HG03135 (cell line): ENCODE measurements around the gene HHAT.

ENCODE experiments used
- ATAC-seq: cut with Tn5 transposase; IDR thresholded peaks from one replicate; pipeline ENCODE4 v1.9.1; 2021; ENCODE audit warnings: mild to moderate bottlenecking, moderate library complexity; ENCODE audit not compliant: unreplicated experiment

Gene HHAT

DNA sequence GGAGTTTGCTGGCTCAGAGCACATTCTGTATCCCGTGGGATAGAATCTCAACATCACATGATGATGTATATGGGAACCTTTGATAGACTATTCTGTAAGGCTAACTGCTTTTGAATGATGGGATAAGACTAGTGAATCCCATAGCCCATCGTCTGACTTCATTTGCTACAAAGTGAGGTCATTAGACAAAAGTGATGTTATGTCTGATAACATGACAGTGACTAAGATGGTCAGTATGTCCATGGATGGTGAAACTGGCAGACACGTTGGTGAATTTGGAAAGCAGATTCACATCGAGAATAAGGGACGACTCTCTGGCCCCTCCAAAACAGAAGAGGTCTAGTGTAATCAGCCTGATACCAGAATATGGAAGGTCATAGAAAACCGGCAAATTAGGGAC, 108.4 kb downstream of the HHAT start:
- no peak for ATAC-seq

DNA sequence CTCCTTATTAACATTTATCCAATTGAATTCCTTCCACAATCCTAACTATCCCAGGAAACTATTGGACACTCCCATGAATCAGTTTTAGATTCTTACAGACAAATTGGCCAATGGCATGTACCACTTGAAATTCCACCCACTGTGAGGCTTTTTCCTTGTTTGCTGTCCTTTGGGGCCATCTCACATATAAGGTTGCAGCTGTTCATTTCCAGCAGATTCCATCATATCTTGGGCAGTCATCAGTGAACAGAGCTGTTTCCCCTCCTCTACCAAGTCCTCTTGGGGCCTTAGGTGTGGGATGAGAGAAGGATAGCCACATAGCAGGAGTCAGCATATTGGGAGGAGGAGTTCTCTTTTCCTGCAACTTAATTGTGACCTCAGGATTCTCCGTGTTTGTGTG, 109.1 kb downstream of the HHAT start:
- no peak for ATAC-seq

DNA sequence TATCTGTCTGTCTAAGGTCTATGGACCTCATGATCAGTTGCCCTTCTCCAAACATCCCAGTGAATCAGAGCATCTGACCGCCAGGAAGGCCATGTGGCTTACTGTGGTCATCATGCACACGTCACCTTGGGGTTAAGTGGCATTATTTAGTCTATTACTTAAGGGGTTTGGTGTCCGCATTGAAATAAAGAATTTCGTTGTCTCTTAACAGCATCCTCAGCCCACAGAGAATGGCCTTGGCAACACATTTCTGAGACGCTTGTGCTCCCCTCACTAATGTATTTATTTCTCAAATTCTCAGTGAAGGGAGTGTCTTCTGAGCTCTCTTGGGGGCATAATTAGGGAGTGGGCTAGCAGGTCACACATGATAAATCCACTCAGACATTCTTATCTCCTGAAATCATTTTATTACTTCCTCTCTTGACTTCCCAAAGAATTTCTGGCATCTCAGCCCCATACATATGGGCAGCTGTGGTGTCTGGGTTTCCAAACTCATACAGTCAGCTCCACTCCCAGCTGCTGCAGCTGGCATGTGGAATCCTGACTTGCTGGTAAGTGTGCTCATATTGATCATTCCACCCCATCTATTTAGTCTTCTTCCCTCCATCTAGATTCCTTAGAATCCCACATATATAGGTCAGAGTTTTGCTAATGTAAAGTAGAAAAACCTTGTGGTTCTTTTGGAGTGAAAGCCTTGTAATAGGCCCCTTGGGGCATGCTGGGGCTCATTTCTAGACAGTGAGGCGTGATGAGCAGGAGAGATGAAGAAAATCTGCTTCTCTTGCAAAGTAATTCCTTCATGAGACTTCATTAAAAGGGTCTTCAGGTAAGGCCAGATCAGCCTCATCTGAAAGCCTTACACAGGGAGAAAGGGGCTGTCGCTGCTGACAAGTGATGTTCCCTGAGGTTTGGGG, 110.5 kb downstream of the HHAT start:
- ATAC-seq: no peak

DNA sequence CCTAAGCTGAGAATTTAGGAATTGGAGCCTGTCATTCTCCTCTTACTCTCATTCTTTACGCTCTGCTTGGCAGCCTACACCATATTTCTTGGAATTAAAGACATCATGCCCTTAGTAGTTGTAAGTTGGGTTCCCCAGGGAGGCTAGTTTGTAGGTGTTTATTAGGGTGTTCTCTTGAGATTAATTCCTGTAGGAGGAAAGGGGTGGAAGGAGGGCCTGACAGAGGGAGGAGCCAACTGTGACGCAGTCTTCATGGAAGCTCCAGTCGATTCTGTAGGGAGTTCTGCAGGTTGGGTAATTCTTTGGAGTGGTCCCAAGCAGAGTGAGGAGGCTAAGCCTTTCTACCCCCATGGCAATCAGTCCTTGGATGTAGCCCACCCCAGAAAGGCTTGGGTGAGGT, 111.4 kb downstream of the HHAT start:
- no peak for ATAC-seq

DNA sequence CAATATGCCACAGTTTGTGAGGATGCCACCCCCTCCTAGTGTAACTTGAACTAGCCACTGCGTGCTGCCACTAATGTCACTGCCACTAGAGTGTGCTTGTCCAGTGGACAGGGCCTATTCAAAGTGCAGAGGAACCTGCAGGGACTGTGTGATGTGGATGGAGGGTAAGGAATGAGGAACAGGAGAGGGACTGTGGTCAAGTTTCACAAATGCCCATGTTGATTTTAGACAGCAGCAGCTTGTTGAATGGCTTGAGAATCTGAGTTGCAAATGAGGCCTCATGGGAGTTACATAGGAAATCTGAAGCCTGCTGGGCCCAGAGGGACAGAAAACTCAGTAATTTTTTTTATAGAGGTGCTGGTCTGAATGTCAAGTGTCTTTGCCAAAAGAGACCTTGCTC, 112.3 kb downstream of the HHAT start:
- ATAC-seq: no peak

DNA sequence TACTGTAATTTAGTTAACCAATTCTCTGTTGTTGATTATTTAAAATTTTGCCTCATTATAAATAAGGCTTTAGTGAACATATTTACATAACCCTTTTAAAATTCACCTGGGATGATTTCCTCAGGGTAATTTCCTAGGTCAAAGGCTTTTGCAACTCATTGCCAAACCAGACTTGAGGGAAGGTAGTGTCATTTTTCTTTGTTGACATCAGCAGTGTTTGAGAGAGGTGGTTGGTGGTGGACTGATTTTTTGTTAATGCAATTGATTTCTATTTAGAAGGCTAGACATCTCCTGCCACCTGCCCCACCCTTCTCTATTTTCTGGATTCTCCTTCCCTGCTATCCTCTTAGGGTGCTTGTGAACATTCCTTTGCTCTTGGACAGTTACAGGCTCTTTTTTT, 116.8 kb downstream of the HHAT start:
- no peak for ATAC-seq

DNA sequence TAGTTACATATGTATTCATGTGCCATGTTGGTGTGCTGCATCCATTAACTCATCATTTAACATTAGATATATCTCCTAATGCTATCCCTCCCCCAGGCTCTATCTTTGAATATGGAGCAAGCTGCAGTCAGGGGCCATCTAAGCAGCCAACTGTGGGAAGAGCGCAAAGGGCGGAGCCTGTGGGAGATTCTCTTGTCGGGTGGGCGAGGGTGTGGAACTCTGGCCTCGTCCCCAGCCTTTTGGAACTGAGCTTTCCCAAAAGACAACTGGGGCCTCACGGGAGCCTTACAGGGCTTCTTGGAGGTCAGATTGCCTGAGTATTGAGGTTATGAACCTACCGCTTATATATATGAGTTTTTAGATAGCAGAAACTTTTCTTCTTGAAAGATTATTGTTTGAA, 117.2 kb downstream of the HHAT start:
- no peak for ATAC-seq

DNA sequence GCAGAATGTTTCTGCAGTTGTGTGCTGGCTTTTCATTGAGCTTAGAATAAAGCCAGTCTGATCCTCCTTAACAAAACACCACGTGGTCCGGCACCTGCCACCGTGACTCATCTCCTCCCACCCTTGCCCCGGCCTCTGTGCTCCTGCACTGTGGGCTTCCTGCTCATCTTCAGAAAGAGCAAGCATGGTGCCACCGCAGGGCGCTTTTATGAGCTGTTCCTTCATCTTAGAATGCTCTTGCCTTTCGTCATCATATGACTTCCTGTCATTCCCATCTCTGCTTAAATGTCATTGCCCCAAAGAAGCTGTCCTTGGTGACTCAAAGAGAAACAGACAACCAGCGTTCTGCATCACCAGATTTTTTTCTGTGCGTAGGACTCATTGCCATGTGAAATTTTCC, 117.8 kb downstream of the HHAT start:
- ATAC-seq: no peak

DNA sequence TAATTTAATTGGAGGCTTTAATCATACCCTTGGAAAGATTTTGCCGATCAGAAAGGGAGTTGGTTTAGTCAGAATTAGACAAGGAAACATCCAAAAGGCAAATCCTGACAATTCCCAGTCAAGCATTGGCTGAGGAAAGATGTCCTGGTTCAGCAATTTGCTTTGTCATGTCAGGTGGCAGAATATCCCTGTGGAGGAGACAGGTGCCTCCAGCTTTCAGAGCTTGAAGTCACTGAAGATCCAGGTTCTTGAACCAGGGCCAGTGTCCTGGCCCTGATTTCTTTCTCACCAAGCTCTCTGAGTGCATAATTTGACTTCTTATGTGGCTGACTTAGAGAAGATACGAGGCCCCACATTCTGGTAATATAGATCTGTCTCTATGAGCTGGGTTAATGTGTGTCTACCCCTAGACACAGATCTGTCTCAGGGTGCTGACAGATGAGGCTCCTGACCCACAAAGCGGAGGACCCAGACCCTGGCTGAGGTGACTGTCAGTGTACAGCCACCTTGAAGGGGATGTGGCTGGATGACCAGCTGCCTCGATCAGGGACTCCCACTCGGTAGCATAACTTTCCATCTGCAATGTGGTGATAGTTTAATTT, 118.9 kb downstream of the HHAT start:
- ATAC-seq: no peak

DNA sequence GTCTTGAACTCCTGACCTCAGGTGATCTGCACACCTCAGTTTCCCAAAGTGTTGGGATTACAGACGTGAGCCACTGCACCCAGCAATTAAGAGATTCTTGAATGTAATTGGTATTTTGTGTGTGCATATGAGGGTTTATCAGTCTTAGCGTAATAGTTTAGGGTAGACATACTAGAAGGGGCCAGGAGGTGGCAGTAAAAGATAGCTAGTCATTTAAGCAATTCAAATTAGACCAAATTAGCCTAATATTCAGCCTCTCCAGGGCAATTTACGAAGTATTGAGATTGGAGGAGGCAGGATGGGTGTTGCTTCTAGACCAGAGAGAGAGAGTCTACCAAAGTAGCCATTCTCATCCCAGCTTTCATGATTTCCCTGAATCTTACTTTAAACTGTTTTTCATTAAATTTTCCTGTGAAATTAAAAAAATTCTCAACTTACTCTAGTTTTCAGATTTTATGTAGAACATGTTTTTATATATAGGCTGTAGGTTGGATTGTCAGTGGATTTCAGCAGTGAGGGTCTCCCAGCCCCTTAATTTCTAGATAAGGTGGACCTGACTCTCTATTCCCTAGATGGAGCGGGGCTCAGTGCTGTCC, 119.7 kb downstream of the HHAT start:
- no peak for ATAC-seq

DNA sequence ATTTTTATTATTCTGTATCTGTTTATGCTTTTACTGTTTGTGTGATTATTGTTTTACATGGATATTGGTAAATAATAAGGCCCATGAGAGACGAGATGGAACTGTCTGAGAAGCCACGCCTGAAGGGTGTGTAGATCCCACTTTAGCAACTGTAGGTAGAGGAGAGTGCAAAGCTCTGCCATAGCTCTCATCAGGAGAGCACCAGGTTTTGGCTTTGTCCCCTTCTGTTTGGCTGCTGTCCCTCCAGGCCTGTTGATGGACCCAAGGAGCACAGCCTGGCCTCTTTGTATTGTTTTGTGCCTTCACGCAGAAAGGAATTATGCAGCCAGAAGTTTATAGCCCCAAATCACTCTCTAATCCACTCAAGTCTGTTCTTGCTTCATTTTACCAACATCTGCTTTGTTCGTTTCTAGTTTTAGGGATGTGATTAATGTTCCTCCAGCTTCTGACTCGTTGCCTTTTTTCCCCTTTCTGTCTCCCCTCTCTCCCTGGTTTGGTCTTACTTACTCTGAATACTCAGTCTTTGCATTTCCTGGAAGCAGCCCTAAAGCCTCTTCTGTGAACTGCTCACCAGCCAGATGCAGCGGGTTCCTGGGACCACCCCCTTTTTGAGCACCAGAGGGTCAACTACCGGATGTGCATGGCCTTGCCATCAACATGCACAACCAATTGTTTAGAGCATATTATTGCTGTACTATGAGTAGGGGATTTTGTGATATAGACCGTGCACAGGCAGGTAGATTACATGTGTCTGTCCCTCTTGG, 127.3 kb downstream of the HHAT start:
- no peak for ATAC-seq

DNA sequence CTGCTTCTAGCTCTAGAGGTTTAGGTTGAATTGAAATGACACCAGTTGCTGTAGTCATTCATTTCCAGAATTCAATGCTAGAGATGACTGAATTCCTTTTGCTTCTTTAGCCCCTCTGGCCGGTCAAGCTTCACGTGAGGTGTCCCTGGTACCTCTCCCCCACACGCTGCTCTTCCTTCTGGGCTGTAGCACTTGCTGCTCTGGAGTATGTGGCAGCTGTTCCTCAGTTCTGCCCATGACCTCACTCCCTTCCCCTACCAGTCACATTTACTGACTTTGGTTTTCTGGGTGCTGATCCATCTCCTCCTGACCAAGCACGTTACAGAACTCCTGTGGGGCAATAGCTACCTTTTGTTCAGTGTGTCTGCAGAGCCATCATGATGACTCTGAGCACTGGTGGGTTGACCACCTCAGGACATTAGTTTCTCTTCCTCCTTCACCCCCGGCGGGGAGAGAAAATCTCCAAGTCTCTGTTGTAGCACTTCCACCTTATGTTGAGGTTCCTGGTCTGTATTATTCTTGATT, 128.1 kb downstream of the HHAT start:
- no peak for ATAC-seq

DNA sequence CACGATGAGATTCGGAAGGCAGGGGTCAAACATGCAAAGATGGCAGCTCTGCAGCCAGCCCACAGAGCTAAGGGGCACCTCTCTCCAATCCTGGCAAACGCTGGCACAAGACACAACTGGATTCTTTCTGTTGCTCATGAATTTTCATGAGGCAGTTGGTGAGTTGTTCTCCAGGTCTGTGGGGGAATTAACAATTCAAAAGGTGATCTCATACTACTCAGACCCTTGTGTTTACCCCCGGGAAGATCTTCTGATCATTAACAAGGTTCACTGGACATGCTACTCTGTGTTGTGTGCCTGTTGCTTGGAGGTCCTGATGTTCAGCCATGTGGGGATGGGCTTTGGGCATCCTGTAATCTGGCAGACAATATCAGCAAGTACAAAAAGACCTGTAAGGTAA, 128.9 kb downstream of the HHAT start:
- no peak for ATAC-seq

DNA sequence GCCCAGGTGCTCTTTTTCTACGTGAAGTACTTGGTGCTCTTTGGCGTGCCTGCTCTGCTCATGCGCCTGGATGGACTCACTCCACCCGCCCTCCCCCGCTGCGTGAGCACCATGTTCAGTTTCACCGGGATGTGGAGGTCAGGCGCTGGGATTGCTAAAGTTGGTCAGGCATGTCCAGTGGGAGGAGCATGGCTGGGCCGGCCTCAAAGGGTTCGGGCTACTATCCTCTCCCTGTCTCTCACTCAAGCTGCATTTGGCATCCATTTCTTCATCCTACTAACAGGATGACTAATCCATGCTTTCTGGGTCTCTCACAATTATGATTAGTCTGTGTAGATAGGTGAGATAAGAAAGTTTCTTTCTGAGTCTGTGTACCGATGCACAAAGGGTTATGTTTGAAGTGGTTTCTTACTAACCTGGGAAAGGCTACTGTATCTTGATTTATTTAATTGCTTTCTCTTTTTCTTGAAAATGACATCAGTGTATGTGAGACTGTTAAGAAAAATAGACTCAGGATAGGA, 135.9 kb downstream of the HHAT start:
- ATAC-seq: no peak

DNA sequence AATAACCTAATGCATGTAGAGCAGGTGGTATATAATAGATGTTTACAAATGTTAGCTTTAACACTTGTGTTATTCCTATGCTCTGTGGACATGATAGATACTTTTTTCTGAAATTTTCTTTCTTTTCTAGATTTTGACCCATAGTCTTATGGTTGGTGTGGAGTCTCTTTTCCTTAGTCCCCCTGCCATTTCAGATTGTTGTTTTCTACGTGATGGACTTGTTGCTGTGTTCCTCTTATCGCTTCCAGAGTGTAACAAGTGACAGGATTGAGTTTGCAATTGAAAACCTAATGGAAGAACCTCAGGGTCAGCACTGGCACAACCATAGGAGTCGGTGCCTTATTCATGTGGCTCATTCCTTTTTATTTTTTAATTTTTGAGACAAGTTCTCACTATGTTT, 136.4 kb downstream of the HHAT start:
- ATAC-seq: no peak

DNA sequence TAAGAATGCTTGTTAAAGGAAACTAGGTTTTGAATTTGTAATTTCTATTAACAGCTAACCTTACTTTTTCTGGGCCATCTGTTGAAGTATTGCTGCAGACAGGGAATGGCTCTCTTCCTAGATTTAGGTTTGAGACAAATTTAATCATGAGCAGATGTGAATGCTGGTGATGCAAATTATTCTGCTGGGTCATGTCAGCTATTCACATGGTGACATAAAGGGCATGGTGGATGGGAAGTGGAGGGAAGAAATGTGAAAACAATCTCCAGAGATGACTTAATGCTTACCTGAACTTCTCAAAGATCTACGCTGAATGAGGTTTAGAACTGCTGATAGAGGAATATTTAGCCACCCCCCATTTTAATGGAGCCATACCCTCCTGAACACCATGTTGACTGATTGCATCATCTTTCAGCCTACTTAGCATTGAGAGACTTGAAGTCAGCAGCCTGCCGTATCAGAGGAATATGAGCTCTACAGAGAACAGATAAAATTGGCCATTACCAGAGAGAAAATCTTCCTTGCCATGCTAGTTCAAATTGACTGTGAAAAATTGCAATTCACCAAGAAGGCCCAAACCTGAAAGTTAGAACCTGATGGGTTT, 138.8 kb downstream of the HHAT start:
- no peak for ATAC-seq

DNA sequence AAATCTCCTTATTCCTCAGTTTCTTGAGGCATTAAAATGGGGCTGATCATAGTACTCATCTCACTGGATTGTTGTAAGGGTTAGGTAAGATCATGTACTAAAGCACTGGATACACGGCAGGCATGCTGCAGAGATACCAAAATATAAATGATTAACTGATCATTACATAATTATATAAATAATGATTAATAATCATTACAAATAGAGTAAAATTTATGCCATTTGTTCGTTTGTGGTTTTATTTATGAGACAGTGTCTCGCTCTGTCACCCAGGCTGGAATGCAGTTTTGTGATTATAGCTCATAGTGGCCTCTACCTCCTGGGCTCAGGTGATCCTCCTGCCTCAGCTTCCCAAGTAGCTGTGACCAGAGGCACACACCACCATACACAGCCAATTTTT, 140.7 kb downstream of the HHAT start:
- ATAC-seq: no peak

DNA sequence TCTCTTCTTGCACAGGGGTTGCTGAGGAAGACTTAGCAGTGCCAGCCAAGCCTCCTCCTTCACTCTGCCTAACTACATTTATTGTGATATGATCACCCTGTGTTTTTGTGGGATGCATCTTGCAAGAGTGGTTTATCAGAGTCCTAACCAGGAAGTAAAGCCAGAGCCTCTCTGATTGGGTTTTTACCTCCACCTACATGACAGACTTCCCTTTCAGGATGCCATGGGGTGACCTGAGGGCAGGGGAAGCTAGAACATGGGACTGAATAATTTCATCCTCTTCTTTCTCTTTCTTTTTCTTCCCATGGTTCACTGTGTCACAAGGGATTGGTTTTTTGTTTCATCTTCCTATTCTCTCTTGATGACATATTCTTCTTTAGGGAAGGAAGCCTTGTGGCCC, 146.6 kb downstream of the HHAT start:
- ATAC-seq: no peak

DNA sequence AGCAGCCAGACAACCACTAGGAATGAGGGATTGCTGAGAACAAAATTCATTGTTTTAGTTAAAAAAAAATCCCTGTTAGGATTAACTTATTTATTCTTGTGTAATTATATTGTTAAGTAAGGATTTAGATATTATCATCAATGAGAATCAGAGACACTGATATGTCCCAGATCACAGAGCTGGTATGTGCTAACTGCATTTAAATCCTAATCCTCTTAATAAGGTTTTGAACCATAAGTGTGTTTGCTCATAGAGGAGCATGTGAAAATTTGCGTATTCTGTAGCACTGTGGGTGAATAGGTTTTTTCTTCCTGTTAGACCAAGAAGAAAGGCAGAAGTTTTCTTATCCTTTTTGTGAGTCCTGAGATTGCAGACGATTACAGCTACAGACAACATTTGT, 147.1 kb downstream of the HHAT start:
- ATAC-seq: no peak

DNA sequence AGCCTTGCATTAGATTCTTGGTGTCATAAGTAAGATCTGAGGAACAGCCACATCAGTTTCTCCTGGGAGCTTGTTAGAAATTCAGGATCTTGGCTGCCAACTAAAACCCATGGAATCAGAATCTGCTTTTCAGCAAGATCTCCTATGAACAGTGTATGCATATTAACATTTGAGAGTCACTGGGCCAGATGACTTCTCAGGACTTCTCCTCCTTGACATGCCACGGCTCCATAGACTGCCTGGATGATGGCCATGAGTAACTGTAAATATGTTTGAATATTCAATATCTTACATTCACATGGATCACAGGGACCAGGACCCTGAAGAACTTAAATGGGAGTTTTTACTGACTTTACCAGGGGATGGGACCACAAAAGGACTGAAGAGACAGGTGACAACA, 148.0 kb downstream of the HHAT start:
- no peak for ATAC-seq
